NCI-H774 (cell line): ENCODE data around the gene CNOT8.
"Not testable (repeated sequence)": the region's sequence is repeated elsewhere in the genome, so short reads cannot be mapped to it uniquely, and the experiment has no call there.

Source experiments
- DNase-seq: peaks from one replicate; lab custom pipeline; 2025; lab: John Stamatoyannopoulos, UW

Gene CNOT8

DNA sequence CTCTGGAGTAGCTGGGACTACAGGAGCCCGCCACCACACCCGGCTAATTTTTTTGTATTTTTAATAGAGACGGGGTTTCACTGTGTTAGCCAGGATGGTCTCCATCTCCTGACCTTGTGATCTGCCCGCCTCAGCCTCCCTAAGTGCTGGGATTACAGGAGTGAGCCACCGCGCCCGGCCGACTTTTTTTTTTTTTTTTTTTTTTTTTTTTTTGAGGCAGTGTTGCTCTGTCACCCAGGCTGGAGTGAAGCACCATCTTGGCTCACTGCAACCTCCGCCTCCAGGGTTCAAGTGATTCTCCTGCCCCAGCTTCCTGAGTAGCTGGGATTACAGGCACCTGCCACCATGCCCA, 22.8 kb upstream of the CNOT8 start:
- DNase-seq = not testable (repeated sequence)

DNA sequence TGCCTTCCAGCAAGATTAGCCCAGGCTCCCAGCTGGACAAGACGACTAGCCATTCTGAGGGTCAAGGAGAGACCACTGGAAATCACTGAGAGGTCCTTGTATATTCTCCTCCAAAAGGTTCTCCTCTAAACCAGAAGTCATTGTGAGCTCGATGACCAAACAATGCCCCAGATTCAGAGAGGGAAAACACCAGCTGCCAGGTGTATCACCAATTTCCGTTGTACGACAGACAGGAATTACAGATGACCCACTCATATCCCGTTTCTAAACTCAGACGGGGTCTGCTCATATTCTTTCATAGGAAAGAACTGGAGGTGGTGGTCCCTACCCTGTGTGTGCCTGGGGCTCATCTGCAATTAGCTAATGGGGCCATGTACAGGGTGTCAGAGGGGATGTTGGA, 22.2 kb upstream of the CNOT8 start:
- peak; percentile 56 for DNase-seq

DNA sequence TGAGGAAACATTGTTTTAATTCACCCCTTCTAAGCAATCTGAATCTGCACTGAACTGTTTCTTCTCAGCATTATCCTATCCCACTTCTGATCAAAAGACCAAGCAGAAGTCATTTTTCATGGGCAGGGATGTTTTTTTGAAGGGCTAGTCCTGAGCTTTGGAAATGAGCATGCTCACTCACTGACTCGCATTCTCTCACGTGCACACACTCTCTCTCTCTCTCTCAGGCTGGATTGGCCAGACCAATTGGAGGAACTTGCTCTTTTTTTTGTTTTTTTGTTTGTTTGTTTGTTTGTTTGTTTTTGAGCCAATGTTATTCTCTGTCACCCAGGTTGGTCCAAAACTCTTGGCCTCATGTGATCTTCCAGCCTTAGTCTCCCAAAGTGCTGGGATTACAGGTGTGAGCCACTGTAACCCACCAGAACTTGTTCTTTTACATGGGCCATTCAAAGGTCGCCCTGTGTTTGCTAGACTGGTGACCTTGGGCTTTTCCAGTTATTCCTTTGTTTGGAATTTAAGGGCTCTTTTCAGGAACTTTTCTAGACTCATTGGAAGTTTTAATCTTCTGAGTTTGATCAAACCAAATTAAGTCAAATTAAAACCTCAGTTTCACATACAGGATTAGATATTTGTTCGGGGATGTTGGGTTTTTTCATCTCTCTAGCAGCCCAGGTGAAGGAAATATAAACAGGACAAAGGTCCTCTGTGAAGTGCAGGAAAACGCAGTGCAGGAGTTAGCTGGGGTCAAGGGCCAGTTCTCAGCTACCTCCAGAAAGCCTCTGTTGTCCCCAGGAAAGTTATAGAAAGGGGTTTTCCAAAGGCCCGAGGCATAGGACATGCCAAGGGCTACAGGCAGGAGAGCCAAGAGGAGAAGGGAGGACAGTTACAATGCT, 21.2 kb upstream of the CNOT8 start:
- DNase-seq = no peak

DNA sequence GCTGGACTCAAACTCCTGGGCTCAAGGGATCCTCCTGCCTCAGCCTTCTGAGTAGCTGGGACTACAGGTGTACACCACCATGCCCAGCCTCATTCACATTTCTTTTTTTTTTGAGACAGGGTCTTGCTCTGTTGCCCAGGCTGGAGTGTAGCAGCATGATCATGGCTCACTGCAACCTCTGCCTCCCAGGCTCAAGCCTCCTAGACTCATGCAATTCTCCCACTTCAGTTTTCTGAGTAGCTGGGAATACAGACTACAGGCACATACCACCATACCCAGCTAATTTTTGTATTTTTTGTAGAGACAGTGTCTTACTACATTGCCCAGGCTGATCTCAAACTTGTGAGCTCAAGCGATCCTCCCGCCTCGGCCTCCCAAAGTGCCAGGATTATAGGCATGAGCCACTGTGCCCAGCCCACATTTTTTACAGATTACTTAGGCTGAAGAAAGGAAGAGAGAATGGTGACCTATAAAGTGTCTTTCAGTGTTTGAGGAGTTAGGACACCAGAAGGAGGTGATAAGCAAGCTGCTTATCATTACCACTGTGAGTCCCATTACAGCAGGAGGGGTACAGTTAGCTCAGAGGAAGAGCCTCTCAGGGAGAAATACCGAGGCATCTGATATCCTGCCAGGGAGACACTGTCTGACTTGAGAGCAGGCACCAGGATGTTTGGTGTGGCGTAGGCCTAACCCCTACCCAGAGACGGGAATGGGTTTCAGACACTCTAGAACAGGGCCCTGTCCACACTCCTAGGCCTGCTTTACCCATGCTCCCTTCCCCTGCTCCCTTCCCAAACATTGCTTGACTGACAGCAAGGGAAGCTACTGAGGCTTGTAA, 17.8 kb upstream of the CNOT8 start:
- DNase-seq = no peak

DNA sequence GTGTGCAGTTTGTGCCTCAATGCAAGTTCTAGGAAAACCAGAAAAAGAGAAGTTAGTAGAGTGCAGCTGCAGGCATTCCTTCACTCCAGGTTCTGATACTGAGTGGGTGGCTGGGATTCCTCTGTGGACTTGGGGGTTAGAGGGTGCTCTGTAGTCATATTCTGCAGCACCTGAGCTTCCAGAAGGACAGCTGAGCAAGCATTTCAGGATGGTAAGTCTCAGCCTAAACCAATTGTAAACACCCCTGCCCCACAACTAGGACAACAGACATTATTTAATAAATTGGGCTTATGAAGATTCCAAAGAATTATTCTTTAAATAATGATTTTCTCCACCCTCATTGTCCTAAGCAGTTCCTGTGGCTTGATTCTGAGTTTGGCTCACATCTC, 17.2 kb upstream of the CNOT8 start:
- DNase-seq = no peak

DNA sequence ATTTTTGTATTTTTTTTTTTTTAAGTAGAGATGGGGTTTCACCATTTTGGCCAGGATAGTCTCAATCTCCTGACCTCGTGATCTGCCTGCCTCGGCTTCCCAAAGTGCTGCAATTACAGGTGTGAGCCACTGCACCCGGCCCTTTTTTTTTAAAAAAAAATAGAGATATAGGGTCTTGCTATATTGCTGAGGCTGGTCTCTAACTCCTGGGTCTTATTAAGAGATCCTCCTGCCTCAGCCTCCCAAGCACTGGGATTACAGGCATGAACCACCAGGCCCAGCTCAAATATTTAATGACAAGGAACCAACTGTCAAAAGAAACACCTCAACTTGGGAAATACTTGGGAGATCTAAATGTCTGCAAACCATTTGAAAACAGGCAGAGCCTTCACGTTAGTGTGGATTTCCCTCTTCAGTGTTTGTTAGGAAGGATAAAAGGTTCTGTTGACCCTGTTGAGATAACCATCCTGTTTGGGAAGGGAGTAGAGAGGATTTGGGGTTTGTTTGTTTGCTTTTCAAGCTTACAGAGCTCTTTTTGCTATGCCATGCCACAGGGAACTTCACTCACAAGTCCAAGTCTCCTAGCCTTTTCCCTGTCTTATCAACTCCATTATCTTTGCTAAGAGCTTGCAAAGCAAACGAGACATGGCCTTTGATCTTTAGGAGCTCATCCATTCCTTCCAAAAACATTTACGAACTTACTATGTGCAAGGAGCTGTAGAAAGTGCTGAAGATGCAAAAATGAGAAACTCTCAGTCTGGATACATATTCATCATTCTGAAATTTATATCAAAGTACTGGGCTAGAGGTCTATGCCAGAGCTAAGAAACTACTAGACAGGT, 15.5 kb upstream of the CNOT8 start:
- DNase-seq = no peak

DNA sequence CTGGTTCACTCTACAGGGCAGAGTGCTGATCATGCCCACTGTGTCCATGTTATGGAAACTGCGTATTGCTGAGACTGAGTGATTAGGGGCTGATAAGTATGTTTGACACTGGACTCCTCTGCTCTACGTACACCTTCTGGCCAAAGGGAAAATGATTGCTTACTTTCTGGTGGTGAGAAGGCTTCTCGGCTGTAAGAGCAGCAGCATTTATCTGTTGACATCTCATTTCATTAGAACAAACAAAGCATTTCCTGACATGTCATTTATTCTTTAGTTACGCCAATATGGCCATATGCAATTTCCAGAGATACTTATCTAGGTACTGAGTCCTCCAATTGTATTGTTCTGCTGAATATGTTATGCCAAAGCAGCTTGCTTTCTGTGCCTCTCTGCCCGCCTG, 13.6 kb upstream of the CNOT8 start:
- DNase-seq = no peak

DNA sequence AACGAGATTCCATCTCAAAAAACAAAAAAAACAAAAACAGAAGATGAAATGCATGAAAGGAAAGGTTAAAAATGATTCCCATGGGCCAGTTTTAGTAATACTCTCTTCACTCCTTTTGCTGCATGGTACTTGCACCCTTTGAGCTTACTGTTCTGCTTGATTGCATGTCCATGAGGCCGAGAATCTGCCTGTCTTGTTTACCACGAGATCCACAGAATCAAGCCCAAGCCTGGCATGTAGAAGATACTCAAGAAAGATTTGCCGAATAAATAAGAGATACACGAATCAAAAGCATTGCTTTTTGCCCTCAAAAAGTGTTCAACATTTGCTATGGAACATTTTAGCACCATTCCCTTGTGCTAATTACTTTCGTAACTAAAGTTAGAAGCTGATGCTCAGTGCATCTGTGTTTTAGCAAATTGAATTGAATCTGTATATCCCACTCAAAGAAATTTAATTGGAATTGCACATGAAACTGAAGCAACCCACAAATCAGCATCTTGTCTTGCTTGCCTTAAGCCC, 9.1 kb upstream of the CNOT8 start:
- no peak for DNase-seq

DNA sequence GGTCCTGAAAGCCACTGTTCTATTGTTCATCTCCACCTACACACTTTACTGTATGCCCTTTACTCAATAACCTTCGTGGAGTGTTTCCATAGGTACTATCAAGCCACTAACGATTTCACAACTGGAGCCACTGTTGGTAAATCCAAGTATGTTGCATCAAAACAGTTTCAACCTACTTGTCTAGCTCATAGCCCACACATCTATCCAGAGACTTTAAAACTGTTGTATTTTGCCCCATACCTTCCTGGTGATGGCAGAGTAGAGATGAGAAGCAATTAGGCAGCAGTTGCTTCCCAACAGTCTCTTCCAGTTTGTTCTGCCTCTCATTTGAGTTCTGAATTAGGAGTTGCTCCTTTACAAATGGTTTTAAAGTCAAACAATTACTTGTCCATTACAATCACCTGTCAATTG, 8.6 kb upstream of the CNOT8 start:
- DNase-seq = no peak

DNA sequence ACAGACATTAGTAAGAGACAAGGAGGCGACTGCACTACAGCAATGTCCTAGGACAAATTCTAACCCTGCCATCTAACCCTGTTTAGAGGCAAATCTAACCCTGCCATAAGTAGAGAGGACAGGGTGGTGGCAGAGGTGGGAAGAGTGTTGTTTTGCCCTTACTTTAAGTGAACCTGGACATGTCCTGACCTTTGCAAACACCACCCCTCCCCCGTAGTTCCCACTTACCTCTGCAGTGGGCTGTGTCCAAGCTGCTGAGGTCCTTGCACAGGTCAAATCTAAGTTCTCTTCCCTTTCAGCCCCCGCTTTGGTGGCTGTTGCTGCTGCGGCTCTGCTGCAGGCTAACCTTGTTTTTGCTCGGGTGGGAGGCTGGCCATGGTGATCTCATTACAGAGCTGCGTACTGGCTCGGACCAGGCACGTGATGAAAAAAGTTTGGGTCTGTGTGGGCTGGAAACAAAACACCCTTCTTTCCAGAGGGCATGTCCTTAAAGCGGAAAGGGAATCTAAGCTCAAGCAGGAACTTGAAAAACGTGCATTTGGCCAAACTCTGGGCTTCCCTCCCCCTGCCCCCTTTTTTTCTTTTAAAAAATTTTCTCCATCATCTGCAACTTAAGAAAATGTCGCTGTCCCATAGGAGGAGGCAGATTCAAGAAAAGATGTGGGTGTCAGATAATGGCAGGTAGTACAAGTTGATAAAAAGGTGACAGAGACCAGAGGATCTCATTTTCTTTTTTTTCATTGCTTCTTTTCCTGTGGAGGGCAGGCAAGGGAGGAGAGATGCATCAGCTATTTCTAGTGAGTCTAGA, 8.0 kb upstream of the CNOT8 start, which contains the start of gene FAXDC2:
FAXDC2 (minus strand) TSS at position 349 of the 808 bp plus-strand sequence. CDS start 12,425 bp downstream, outside the sequence.
- DNase-seq = no peak

DNA sequence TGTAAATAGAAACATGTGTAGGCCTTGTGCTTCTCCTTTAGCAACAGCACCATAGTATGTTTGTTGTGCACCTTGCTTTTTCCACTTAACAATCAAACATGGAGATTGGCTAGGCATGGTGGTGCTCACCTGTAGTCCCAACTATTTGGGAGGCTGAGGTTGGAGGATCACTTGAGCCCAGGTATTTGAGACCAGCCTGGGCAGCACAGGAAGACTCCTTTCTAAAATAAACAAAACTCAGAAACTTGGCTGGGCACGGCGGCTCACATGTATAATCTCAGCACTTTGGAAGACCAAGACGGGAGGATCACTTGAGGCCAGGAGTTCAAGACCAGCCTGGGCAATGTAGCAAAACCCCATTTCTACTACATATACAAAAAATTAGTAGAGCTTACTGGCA, 7.1 kb upstream of the CNOT8 start:
- no peak for DNase-seq

DNA sequence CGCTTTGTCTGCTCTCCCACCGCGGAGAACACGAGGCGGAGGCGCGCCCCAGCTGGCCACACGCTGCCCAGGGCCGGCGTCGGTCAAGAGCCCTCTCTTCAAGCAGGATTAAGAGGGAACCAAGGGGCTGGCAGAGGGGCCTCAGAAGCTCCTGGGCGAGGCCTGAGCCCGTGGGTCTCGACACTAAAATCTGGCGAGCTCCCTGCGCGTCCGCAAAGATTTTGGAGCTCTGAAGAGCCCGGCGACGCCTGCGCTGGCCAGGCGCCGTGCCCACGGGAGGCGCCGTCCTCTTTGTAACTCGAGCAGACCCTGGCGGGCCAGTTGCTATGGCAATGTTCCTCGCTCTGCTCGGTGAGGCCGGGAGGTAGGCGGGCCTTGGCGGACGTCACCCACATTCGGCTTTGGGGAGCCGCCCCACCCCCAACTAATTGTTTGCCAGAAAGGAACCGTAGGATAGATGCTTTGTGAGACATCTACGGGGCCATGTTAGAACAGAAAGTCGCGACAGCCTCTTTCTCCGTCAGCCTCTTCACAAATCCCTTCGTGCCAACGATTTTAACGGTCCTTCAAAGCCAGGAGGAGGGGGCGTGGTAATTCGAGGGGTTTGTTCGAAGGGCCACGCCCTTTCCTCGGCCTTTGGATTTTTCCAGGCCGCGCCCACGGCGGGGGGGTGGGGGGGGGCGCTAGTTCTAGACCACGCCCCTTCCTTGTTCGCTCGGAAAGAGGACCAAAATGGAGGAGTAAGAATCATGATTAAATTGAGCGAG, 714 bp upstream of the CNOT8 start:
- peak; percentile 93 for DNase-seq

DNA sequence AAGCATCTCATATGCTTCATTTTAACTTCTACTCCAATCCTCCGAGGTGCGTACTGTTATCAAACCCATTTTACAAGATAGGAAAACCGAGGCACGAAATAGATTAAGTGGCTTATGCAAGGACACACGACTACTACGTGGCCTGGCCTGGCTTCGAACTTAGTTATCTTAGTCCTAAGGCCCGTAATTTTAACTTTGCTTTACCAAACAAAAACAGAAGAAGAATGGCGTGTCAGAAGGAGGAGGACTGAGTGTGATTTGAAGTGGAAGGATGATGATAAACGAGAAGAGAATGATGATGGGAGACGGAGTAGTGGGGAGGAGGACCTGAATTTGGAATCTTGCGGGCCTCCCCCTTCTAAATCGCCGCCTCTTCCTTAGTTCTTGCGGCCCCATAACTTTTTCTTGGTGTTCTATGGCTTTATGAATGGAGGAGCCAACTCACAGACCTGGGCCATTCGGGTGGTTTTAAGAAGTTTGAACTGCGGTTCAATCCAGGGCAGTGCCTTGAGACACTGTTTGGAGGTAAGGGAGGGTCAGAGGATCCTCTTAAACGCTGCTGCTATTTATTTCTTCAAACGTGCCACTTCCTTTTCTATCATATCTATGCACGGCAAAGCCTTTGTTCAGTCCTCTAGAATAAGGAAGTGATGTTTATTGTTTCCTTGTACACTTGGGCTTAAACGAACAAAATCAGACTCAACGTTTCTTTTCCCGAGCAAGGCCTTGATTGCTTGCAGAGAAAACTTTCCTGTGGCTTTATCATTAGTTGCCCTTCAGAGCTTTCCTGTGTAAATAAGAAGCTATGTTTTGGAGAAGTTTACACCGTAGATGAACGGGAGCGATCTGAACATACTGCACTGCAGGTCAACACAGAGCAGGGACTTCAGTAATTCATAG, 795 bp downstream of the CNOT8 start:
- DNase-seq = no peak

DNA sequence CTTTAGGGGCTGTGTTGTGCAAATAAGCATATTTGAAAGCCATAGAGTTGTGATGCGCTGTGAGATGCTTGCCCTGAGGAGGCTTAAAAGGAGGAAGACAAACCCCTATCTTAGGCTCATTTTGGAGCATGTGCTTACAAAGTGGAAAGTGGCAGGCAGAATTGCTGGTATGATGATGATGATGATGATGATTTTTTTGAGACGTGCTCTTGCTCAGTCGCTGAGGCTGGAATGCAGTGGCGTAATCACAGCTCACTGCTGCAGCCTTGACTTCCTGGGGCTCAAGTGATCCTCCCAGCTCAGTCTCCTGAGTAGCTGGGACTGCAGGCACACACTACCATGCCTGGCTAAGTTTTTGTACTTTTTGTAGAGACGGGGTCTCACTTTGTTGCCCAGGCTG, 1.7 kb downstream of the CNOT8 start:
- DNase-seq = no peak

DNA sequence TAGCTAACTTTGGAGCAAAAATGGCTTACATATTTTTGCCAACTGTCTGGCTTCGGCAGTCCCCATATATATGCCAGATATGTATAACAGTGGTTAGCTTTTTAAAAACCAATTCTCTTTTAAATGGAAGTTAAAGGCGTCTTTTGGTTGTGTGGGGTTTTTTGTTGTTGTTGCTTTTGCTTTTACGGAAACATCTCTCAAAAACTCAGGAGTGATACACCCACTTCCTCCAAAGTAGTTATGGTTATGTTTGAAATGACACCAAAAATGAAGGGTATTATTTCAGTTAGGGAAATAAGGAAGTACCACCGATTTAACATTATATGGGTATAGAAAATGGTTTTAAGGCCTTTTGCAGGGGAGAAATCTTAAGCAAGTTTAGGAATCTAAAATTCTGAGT, 2.3 kb downstream of the CNOT8 start:
- DNase-seq = no peak

DNA sequence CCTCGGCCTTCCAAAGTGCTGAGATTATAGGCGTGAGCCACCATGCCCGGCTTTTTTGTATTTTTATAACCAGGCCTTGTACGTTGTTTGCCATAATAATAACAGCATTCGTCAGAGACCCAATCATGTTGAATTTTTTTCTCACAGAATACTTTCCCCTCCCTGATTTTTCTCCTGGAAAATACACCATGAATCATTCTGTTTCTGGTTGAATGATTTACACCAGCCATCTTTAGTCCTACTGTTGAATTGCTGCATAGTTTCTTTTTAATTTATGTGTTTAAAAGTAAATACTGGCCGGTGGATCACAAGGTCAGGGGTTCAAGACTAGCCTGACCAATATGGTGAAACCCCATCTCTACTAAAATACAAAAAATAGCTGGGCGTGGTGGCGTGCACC, 3.5 kb downstream of the CNOT8 start:
- no peak for DNase-seq

DNA sequence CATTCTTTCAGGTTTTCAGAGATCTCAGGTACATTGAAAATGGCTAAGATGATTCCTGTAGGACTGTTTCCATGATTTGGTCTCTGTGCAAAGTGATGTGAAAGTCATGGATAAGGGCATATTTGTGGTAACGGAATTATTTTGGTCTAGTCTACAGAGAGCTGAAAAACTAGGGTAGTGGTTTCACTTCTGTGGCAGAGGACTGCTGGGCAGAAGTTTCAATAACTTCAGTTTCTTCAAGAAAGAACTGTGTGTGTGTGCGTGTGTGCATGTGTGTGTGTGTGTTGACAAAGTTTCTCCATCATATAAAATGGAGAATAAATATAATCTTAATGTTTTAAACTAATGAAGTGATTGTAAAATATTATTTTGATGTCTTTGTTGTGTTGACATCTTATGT, 4.3 kb downstream of the CNOT8 start:
- no peak for DNase-seq

DNA sequence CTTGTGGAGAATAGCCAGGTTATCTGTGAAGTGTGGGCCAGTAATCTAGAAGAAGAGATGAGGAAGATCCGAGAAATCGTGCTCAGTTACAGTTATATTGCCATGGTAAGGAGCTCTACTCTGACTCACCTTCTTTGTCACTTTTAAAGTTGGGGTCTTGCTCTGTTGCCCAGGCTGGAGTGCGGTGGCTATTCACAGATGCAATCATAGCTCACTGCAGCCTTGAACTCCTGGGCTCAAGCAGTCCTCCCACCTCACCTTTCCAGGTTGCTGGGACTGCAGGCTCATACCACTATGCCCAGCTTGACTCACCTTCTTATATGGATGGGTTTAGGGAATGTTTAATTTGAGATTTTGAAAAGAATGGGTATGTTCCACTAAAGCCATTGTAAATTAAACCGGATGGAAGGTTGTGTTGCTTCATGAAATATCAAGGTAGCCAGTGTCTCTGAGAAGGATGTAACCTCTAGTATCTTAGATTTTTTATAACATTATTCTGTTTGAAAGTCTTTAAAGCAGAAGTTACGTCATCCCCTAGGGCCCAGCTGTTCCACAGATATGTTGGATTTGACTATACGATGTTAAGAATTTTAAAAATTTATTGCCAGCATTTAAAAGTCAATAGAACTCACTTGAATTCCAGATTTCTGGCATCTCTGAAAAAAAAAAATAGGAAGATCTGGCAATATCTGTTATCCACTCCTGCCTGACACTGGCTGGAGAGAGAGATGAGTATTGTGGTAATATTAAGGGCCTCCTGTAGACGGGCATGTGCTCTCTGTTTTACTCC, 5.1 kb downstream of the CNOT8 start:
- no peak for DNase-seq
